ENCODE data around the gene MAVS.
A peak's percentile ranks its signal among the peaks of the same experiment; 100 is the strongest.
"Not testable (repeated sequence)": the region's sequence is repeated elsewhere in the genome, so short reads cannot be mapped to it uniquely, and the experiment has no call there.

The MAVS gene

GRCh38 chr20:3857405-3857804 is 10.8 kb downstream of the MAVS start:
- no peak for DNase-seq

DNA sequence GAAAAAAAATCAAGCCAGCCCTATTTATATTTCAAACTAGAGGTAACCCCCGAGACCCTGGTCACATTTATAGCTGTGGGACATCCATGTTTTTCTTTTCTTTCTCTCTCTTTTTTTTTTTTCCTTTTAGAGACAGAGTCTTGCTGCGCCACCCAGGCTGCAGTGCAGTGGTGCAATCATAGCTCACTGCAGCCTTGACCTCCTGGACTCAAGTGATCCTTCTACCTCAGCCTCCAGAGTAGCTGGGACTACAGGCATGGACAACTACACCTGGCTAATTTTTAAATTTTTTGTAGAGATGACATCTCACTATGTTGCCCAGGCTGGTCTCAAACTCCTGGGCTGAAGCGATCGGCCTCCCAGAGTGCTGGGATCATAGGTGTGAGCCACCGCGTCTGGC is 12.1 kb downstream of the MAVS start:
- no peak for DNase-seq

DNA sequence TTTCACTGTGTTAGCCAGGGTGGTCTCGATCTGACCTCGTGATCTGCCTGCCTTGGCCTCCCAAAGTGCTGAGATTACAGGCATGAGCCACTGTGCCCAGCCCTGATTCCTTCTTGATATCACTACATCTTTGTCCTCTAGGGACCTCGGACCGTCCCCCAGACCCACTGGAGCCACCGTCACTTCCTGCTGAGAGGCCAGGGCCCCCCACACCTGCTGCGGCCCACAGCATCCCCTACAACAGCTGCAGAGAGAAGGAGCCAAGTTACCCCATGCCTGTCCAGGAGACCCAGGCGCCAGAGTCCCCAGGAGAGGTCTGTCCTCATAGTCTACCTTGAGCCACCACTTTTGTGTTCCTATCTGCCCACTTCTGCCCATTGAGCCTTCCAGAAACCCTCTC is 14.6 kb downstream of the MAVS start:
- DNase-seq, result no peak

GRCh38 chr20:3862333-3862732 is 15.7 kb downstream of the MAVS start:
- no peak for DNase-seq

DNA sequence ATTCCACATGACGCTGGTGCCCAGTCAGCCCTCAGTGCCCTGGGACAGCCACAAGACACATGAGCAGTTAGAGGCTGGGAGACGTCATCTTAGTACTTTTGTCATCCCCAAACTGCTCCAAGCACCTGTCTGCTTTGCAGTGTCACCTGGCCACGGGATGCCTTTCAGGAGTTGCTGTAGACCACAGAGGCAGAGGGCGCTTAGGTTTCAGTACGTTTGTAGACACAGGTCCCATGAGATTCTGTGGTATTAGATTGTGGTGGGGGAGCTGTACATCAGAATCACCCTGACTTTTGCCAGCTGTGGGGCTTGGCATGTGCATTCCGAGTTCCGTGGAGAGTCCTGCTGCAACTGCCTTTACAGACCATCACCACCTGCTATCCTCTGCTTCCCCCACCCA is 16.7 kb downstream of the MAVS start:
- no peak for DNase-seq

DNA sequence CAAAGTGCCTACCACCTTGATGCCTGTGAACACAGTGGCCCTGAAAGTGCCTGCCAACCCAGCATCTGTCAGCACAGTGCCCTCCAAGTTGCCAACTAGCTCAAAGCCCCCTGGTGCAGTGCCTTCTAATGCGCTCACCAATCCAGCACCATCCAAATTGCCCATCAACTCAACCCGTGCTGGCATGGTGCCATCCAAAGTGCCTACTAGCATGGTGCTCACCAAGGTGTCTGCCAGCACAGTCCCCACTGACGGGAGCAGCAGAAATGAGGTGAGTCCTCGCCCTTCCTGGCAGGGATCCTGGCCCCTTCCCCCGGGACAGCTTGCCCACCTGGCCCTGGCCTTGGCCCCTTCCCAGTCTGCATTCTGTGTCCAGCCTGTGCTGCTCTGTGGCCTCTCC is 17.9 kb downstream of the MAVS start:
- DNase-seq, result no peak

GRCh38 chr20:3865152-3865886 is 18.7 kb downstream of the MAVS start:
- no peak for DNase-seq

- DNase-seq, result no peak
Observed at GRCh38 chr20:3865887-3866407, 19.3 kb downstream of the MAVS start.

DNA sequence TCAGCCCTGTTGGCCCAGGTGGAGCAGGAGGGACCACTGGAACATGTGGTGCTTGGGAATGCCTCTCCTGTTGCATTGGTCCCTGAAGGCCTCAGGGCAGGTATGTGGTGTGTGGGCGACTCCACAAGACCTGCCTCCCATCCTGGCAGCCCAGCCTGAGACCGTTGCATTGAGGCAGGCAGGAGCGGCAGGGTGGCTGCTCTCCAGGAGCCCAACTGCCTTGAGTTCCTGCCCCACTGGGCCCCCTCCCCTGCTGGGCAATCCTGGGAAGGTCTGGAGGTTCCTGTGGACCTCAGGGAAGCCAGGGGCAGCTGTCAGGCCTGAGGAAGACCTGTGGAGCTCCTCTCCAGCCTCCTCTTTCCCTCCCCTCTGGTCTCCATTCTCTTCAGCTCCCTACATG is 19.8 kb downstream of the MAVS start:
- no peak for DNase-seq

GRCh38 chr20:3867802-3868201 is 21.2 kb downstream of the MAVS start:
- no peak for DNase-seq

DNA sequence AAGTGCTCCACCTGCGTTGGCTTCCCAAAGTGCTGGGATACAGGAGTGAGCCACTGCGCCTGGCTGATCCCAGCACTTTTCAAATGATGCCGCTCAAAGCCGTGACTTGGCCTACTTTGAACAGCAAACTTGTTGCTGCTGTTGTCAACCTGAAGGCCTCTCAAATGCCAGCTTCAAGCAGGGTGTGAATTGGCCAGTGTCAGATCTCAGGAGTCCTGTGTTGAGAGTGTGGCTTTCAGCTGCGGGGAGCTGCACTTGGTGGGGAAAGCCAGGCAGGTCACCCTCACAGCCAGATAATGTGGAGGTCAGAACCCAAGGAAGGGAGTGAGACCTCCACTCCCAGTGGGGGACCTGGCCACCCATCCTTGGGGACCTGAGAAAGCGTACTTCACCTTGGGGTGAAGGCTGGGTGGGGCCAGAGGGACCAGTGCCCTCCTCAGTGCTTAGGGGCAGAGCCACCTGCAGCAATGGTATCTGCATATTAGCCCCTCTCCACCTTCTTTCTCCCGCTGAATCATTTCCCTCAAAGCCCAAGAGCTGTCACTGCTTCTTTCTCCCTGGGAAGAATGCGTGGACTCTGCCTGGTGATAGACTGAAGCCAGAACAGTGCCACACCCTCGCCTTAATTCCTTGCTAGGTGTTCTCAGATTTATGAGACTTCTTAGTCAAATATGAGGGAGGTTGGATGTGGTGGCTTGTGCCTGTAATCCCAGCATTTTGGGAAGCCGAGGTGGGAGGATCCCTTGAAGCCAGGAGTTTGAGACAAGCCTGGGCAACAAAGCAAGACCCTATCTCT is 23.4 kb downstream of the MAVS start:
- no peak for DNase-seq

GRCh38 chr20:3871550-3872265 is 25.1 kb downstream of the MAVS start:
- no peak for DNase-seq

GRCh38 chr20:3873507-3873906 is 26.9 kb downstream of the MAVS start:
- DNase-seq, result no peak

DNA sequence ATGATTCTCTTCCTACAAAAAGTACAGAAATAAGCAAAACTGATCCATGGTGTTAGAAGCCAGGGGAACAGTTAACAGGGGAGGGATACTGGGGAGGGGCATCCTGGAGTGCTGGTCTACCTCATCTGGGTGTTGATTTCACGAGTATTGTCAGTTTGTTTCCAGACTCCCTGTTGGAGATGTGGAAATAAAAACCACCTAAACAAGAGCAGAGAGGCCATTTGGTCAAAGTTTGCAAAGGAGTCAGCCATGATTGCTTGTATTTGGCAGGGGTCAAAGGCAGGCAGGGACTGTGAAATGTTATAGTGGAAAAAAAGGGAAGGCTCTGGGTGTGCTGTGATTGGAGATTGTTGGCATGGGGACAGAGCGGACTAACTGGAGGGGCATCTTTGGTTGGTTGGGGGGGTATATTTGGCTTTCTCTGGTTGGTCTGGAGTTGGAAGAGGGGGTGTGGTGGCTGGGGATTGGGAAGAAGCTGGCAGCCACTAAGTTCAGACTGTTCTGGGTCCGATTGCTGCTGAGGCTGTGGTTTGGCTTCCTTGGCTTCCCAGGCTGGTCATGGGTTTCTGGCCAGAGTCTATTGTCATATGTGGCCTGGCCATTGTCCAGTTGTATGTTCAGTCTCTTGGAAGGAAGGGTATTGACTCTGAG is 27.7 kb downstream of the MAVS start:
- DNase-seq, result no peak

GRCh38 chr20:3875378-3875974 is 28.8 kb downstream of the MAVS start:
- no peak for DNase-seq

- no peak for DNase-seq
Observed at GRCh38 chr20:3876000-3876399, 29.4 kb downstream of the MAVS start.

DNA sequence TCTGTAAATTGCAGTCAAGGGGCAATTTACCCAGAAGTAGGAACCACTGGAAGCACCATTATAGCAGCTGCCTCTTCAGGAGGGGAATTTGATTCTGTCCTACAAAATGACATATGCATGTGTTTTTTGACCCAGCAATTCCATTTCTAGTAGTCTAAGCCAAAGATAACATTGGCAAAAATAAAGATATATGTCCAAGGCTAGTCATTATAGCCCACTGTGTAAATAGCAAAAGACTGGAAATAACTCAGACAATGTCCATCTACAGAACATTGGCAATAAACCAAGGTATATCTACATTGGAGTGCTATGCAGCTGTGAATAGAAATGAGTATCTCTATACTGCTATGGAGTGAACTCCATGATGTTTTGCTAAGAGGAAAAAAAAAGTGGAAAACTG is 30.0 kb downstream of the MAVS start:
- DNase-seq, result no peak

DNA sequence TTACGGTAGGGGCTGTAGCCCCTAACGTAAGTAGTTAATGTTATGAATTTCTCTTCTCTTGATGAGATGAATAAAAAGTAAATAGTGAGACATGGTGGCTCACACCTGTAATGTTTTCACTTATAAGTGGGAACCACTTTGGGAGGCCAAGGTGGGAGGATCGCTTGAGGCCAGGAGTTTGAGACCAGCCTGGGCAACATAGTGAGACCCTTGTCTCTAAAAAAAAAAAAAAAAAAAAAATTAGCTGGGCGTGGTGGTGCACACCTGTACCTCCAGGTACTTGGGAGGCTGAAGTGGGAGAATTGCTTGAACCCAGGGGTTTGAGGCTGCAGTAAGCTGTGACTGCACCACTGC is 32.3 kb downstream of the MAVS start:
- not testable (repeated sequence) for DNase-seq

- no peak for DNase-seq
Observed at GRCh38 chr20:3885715-3886114, 39.1 kb downstream of the MAVS start.

- DNase-seq, result no peak
Observed at GRCh38 chr20:3887876-3888620, 41.4 kb downstream of the MAVS start.

DNA sequence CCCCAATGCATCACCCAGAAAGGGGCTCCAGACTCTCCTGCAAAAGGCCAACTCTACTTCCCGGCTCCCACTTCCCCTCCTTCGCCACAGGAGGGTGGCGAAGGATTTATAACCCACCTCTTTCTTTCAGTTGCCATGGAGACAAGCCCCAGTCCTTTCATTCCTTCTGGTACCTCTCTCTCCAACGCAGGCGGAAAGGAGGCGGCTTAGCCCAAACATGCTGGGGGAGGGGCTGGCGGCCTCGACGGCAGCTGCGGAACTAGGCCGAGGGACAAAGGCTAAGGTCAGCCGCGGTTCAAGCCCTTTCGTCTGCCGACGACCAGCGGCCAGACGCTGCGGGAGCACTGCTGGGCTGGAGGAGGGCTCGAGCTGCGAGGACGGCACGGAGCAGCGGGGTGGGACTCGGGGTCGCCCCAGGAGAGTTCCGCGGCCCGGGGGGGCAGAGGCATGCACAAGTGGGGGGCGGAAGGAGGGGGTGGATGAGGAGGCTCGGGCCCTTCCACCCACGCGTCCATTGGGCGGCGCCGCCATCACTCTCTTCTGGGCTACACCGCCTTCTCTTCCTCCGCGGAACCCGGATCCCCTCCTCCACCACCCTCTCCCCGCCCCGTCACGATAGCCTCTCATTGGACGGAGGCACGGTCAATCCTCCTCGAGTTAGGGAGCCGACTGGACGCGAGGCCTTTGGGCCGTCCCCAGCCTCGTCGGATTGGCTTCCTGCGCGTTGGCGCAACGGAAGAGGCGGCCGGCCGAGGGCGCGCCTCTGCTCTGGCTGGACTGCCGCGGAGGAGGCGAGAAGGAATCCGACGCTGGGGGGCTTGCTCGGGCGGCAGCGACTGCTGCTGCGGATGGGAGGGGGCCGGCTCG is 42.2 kb downstream of the MAVS start, which contains the start of gene PANK2:
PANK2 (plus strand) TSS at position 766 of the 867 bp plus-strand sequence.
- peak; percentile 95 to 96 for DNase-seq

Measured in activated CD4-positive, alpha-beta T cell treated with anti-CD3 and anti-CD28 coated beads, Interleukin-2, amount 50 U/mL, for 4 hours (primary cell).